Neural crest cell (in vitro differentiated cells): ENCODE results near the gene RICTOR. TPM values are rescaled to one million over a fixed set of nuclear protein-coding genes. Genes with fewer than 3 reads are reported as not detected.

Experiments
- DNase-seq: peaks from one replicate; pipeline ENCODE4 v3.0.0; 2021; ENCODE audit warnings: low read depth, mixed read lengths, low spot score
- H3K27ac Mint-ChIP-seq: one replicate; pipeline ENCODE4 v1.8.0; 2021; ENCODE audit warnings: mild to moderate bottlenecking, mixed read lengths; ENCODE audit not compliant: unreplicated experiment
- H3K27me3 Mint-ChIP-seq: 2 replicates; pipeline ENCODE4 v1.8.0; 2021; ENCODE audit warnings: low read depth, mild to moderate bottlenecking, mixed read lengths
- H3K36me3 Mint-ChIP-seq: 2 replicates; pipeline ENCODE4 v1.8.0; 2021; ENCODE audit warnings: low read depth, mild to moderate bottlenecking, mixed read lengths
- H3K4me1 Mint-ChIP-seq: 2 replicates; pipeline ENCODE4 v1.8.0; 2021; ENCODE audit warnings: mixed read lengths
- H3K4me3 Mint-ChIP-seq: one replicate; pipeline ENCODE4 v1.8.0; 2021; ENCODE audit warnings: mild to moderate bottlenecking, mixed read lengths
- H3K9me3 Mint-ChIP-seq: 2 replicates; pipeline ENCODE4 v1.8.0; 2021; ENCODE audit warnings: mixed read lengths
- total RNA-seq: library from RNA; stranded (reverse); gene quantifications from 2 replicates; pipeline ENCODE4 v1.2.1, GENCODE V29; 2021
- TF ChIP-seq, protein P1 (sequence below): fragments of 200-600 bp; sonication (generic); conservative IDR thresholded peaks from 2 replicates; pipeline ENCODE4 v1.5.0; 2021; ENCODE audit warnings: antibody characterized with exemption, mild to moderate bottlenecking

RICTOR gene
- total RNA-seq, 1 donor from 2014 or later: 22.2 TPM

DNA sequence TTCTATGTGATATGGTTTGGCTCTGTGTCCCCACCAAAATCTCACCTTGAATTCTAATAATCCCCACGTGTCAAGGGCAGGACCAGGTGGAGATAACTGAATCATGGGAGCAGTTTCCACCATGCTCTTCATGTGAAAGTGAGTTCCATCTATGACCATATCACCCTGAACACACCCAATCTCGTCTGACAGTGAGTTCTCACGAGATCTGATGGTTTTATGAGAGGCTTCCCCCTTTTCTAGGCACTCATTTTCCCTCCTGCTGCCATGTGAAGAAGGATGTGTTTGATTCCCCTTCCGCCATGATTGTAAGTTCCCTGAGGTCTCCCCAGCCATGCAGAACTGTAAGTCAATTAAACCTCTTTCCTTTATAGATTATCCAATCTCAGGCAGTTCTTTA, 64.2 kb downstream of the RICTOR start:
- Mint-ChIP-seq H3K4me3 (no peak overlapping the region), H3K36me3 (peaks cover 25% of the 10 kb centered on the region), H3K27me3 (no peaks in the 10 kb centered on the region), H3K9me3 (peaks cover 16% of the 10 kb centered on the region), H3K27ac (no peak overlapping the region), H3K4me1 (no peaks in the 10 kb centered on the region)
- TF ChIP-seq, protein P1, sequence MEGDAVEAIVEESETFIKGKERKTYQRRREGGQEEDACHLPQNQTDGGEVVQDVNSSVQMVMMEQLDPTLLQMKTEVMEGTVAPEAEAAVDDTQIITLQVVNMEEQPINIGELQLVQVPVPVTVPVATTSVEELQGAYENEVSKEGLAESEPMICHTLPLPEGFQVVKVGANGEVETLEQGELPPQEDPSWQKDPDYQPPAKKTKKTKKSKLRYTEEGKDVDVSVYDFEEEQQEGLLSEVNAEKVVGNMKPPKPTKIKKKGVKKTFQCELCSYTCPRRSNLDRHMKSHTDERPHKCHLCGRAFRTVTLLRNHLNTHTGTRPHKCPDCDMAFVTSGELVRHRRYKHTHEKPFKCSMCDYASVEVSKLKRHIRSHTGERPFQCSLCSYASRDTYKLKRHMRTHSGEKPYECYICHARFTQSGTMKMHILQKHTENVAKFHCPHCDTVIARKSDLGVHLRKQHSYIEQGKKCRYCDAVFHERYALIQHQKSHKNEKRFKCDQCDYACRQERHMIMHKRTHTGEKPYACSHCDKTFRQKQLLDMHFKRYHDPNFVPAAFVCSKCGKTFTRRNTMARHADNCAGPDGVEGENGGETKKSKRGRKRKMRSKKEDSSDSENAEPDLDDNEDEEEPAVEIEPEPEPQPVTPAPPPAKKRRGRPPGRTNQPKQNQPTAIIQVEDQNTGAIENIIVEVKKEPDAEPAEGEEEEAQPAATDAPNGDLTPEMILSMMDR: no peak
- DNase-seq: no peak

DNA sequence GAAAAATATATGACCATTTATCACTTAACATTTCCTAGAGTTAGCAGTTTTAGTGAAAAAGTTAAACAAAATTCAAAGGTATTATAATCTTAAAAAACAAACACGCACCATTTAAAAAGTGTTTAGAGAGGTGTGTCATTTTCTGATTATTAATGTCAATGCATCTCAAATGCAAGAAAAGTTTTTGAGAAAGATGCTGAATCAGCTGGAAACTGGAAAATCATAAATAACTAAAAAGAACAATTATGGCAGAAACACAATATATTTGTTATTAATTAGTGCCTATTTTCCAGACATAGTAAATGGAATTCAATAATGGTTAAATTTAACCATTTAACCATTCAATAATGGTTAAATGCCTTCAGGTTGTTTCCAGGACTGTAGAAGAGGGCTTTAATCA, 64.9 kb downstream of the RICTOR start:
- Mint-ChIP-seq H3K27ac (no peak overlapping the region), H3K9me3 (peaks cover 16% of the 10 kb centered on the region), H3K27me3 (no peaks in the 10 kb centered on the region), H3K4me3 (no peak overlapping the region), H3K36me3 (peaks cover 25% of the 10 kb centered on the region), H3K4me1 (no peaks in the 10 kb centered on the region)
- DNase-seq: no peak
- TF ChIP-seq, protein P1: no peak

DNA sequence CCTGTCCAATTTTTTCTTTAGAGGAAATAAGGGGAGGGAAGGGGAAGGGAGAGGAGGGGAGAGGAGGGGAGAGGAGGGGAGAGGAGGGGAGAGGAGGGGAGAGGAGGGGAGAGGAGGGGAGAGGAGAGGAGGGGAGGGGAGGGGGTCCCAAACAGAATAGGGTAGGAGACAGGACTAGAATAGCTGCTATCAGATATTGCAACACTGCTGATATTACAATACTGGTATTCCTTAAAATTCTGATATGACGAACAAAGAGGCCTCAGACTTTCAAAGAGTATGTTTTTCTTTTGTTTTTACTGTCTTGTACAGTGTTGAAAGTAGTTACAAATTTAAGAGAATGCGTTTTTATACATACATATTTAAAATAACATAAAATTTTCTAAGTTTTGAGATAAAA, 67.5 kb downstream of the RICTOR start:
- TF ChIP-seq, protein P1: no peak

DNA sequence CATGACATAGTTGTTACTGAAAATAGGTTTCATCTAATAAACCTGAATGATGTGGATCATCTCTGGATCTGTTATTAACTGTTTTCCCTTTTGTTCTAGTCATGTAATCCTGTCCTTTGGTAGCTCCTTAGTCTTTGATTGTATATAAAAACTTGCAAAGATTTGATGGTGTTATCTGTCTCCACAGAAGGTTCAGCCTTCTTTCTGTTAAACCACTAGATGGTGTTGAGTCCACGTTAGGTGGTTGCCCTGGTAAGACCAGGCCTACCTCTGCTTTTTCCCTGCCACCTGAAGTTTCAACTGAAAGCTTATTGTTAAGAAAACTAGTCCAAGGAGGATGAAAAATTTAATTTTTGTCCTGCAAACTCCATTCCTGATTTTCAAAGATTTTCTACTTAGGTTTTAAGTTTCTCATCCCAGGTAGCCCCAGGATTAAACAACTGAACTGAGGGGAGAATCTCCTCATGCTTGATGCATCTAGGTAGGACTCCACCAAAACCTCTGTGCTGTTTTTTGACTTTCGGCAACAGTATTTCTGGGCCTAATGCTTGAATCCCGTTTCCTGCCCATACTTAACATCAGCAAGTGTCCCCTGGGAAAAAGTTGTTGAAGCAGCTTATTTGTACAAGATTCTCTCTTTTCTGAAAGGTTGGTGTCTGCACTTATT, 68.5 kb downstream of the RICTOR start:
- H3K27me3 Mint-ChIP-seq: no peaks in the 10 kb centered on the region
- no peak for DNase-seq
- no peaks in the 10 kb centered on the region for H3K4me1 Mint-ChIP-seq
- peaks cover 12% of the 10 kb centered on the region for H3K36me3 Mint-ChIP-seq
- H3K9me3 Mint-ChIP-seq: peaks cover 11% of the 10 kb centered on the region
- TF ChIP-seq, protein P1: no peak
- H3K27ac Mint-ChIP-seq: no peak overlapping the region
- H3K4me3 Mint-ChIP-seq: no peak overlapping the region

More for the DNA sequence above, 67.5 kb downstream of the RICTOR start:
- H3K27me3 Mint-ChIP-seq: no peaks in the 10 kb centered on the region
- H3K27ac Mint-ChIP-seq: no peak overlapping the region
- peaks cover 17% of the 10 kb centered on the region for H3K36me3 Mint-ChIP-seq
- no peak overlapping the region for H3K4me3 Mint-ChIP-seq
- H3K9me3 Mint-ChIP-seq: peaks cover 12% of the 10 kb centered on the region
- H3K4me1 Mint-ChIP-seq: no peaks in the 10 kb centered on the region
- no peak for DNase-seq

DNA sequence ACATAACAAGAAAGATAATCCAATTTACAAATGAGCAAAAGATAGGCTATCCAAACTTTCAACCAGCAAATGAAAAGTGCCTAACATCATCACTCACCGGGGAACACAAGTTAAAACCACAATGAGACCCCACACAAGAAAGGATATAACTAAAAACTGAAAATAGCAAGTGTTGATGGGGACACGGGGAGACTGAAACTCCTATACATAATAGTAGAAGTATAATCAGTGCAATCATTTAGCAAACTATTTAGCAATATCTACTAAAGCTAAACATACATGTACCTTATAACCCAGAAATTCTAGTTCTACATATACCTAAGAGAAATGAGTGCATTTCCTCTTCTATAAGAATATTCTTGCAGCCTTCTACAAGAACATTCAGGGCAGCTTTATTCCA, 72.5 kb downstream of the RICTOR start:
- DNase-seq: no peak
- TF ChIP-seq, protein P1: no peak
- no peak overlapping the region for H3K4me3 Mint-ChIP-seq
- H3K36me3 Mint-ChIP-seq: peaks cover 15% of the 10 kb centered on the region
- H3K9me3 Mint-ChIP-seq: peaks cover 9% of the 10 kb centered on the region
- no peak overlapping the region for H3K27ac Mint-ChIP-seq
- no peaks in the 10 kb centered on the region for H3K27me3 Mint-ChIP-seq
- H3K4me1 Mint-ChIP-seq: no peaks in the 10 kb centered on the region
